HepG2 (cell line): ENCODE measurements around the gene ZPR1. TPM values are rescaled to one million over a fixed set of nuclear protein-coding genes. Genes with fewer than 3 reads are reported as not detected.

Experiments used
- BCLAF1 ChIP-seq: fragments of 450-650 bp; IDR thresholded peaks from 2 replicates; pipeline ENCODE4 v1.6.1; 2017; ENCODE audit warnings: mild to moderate bottlenecking
- FOXK1 ChIP-seq: sonication (generic); formaldehyde crosslinking; IDR thresholded peaks from 2 replicates; pipeline ENCODE4 v1.4.0; 2020; ENCODE audit warnings: low read depth, missing genetic modification reagents, borderline replicate concordance
- KAT7 ChIP-seq: IDR thresholded peaks from 2 replicates; pipeline ENCODE4 v1.6.1; 2018; ENCODE audit warnings: borderline replicate concordance, missing compliant biosample characterization
- POGZ ChIP-seq: sonication (generic); formaldehyde crosslinking; IDR thresholded peaks from 2 replicates; pipeline ENCODE4 v1.4.0; 2020; ENCODE audit warnings: mild to moderate bottlenecking, missing genetic modification reagents
- POLR2AphosphoS2 ChIP-seq: IDR thresholded peaks from 2 replicates; pipeline ENCODE4 v1.6.1; 2011; ENCODE audit warnings: low read depth, low read length, improper control_type of control experiment
- RBFOX2 ChIP-seq: fragments of 200-400 bp; formaldehyde crosslinking; IDR thresholded peaks from 2 replicates; pipeline ENCODE4 v1.6.1; 2017; ENCODE audit warnings: low read depth, mild to moderate bottlenecking, low read length
- ZBTB21 ChIP-seq: sonication (generic); formaldehyde crosslinking; IDR thresholded peaks from 2 replicates; pipeline ENCODE4 v1.4.0; 2020; ENCODE audit warnings: missing genetic modification reagents
- ZNF556 ChIP-seq: sonication (generic); formaldehyde crosslinking; IDR thresholded peaks from 2 replicates; pipeline ENCODE4 v1.4.0; 2020; ENCODE audit warnings: mild to moderate bottlenecking, missing genetic modification reagents, borderline replicate concordance
- ZNF782 ChIP-seq: sonication (generic); formaldehyde crosslinking; IDR thresholded peaks from 2 replicates; pipeline ENCODE4 v1.4.0; 2020; ENCODE audit warnings: missing genetic modification reagents, mild to moderate bottlenecking, borderline replicate concordance
- polyA plus RNA-seq, 8 experiments: library from polyadenylated mRNA; depleted of rRNA in 3 of 8; stranded (reverse) in 7 of 8; unstranded in 1 of 8; fragments of >200 nt; fragmentation: Illumina TruSeq in 4 of 8; extraction: Trizol in 4 of 8; gene quantifications; 2 replicates each; pipeline versions ENCODE4 v1.2.1 to v1.2.3, GENCODE V29; 2011 to 2016; ENCODE audit warnings: low read depth in 4 of 8, missing spikeins in 1 of 8, mixed read lengths in 1 of 8; ENCODE audit not compliant: insufficient read depth in 1 of 8
- total RNA-seq, 5 experiments: library from RNA; depleted of rRNA; stranded (reverse); fragments of >200 nt; fragmentation: Illumina TruSeq; extraction: Trizol; gene quantifications; 2 replicates each; pipeline ENCODE4 v1.2.3, GENCODE V29; 2016; ENCODE audit warnings: low read depth in 1 of 5
- TF ChIP-seq, protein P1 (sequence below): sonication (generic); formaldehyde crosslinking; IDR thresholded peaks from 2 replicates; pipeline ENCODE4 v1.8.0; 2022; ENCODE audit warnings: mild to moderate bottlenecking, missing genetic modification reagents
- TF ChIP-seq, protein P2 (sequence below): sonication (generic); formaldehyde crosslinking; IDR thresholded peaks from 2 replicates; pipeline ENCODE4 v1.5.0; 2020; ENCODE audit warnings: missing genetic modification reagents, mild to moderate bottlenecking, borderline replicate concordance
- TF ChIP-seq, protein P3 (sequence below): sonication (generic); formaldehyde crosslinking; IDR thresholded peaks from 2 replicates; pipeline ENCODE4 v1.5.1; 2020; ENCODE audit warnings: missing genetic modification reagents, mild to moderate bottlenecking, borderline replicate concordance

ZPR1 gene
- total and polyA plus RNA-seq, 2 of the 13 experiments (the other 11 are each of a cell fraction or from before 2014, with no cell fraction given): 40.0 to 79.3 TPM

DNA sequence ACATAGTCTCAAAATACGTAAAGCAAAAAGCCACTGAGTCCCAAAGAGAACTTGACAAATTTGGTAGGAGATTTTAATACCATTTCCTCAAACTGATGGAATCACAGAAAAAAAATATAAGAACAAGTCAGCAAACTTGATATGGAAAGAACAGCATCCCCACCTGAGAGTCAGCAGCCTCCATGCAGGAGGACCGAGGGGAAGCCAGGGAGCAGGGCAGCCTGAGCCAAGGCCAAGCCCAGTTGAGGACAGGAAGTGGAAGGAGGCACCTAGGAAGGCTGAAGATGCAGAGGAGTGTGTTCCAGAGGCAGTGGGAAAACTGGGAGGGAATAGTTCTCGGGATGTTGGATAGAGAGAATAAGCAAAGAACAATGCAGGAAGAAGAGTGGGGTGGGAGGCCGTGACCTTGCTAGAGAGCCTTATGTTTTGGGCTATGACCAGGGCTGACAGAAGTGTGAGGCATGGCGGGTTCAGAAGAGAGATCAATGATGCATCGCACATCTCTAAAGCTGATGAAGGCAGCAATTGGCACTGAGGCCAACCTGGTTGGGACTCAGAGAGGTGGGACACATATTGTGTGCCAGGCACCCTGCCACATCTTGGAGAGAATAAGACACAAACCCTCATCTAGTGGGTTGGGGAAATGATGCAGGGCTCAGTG lies 19.9 kb upstream of the ZPR1 start (continued):
- TF ChIP-seq, protein P1, sequence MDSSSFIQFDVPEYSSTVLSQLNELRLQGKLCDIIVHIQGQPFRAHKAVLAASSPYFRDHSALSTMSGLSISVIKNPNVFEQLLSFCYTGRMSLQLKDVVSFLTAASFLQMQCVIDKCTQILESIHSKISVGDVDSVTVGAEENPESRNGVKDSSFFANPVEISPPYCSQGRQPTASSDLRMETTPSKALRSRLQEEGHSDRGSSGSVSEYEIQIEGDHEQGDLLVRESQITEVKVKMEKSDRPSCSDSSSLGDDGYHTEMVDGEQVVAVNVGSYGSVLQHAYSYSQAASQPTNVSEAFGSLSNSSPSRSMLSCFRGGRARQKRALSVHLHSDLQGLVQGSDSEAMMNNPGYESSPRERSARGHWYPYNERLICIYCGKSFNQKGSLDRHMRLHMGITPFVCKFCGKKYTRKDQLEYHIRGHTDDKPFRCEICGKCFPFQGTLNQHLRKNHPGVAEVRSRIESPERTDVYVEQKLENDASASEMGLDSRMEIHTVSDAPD (CRISPR knock-in tag): no peak
- TF ChIP-seq ZNF556 (CRISPR knock-in tag): peak; percentile 15; the same call in 1 of the 2 replicates
- TF ChIP-seq ZBTB21 (CRISPR knock-in tag): no peak
- TF ChIP-seq FOXK1 (CRISPR knock-in tag): no peak
- no peak for TF ChIP-seq POGZ
- no peak for TF ChIP-seq ZNF782 (CRISPR knock-in tag)
- TF ChIP-seq, protein P2, sequence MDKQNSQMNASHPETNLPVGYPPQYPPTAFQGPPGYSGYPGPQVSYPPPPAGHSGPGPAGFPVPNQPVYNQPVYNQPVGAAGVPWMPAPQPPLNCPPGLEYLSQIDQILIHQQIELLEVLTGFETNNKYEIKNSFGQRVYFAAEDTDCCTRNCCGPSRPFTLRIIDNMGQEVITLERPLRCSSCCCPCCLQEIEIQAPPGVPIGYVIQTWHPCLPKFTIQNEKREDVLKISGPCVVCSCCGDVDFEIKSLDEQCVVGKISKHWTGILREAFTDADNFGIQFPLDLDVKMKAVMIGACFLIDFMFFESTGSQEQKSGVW (CRISPR knock-in tag): no peak
- TF ChIP-seq BCLAF1: no peak
- TF ChIP-seq POLR2AphosphoS2: no peak
- TF ChIP-seq KAT7 (CRISPR knock-in tag): no peak
- TF ChIP-seq RBFOX2: peak; percentile 43; the same call in 1 of the 2 replicates
- TF ChIP-seq, protein P3, sequence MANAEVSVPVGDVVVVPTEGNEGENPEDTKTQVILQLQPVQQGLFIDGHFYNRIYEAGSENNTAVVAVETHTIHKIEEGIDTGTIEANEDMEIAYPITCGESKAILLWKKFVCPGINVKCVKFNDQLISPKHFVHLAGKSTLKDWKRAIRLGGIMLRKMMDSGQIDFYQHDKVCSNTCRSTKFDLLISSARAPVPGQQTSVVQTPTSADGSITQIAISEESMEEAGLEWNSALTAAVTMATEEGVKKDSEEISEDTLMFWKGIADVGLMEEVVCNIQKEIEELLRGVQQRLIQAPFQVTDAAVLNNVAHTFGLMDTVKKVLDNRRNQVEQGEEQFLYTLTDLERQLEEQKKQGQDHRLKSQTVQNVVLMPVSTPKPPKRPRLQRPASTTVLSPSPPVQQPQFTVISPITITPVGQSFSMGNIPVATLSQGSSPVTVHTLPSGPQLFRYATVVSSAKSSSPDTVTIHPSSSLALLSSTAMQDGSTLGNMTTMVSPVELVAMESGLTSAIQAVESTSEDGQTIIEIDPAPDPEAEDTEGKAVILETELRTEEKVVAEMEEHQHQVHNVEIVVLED (CRISPR knock-in tag): 0 out of 2 replicates have a peak, but pooled peaks have one; percentile 2
